IgD-negative memory B cell (primary cell): ENCODE results near the gene COPG2. TPM values are rescaled to one million over a fixed set of nuclear protein-coding genes. Genes with fewer than 3 reads are reported as not detected.

Experiments
- H3K27ac Mint-ChIP-seq, 3 donors: one replicate each; pipeline ENCODE4 v1.8.0; 2020 to 2022; ENCODE audit warnings: mild to moderate bottlenecking in 3 of 3, mixed read lengths in 3 of 3, moderate library complexity in 1 of 3
- H3K27me3 Mint-ChIP-seq: one replicate; pipeline ENCODE4 v1.8.0; 2021; ENCODE audit warnings: mixed read lengths
- H3K36me3 Mint-ChIP-seq: one replicate; pipeline ENCODE4 v1.8.0; 2020; ENCODE audit warnings: mild to moderate bottlenecking, mixed read lengths
- H3K4me1 Mint-ChIP-seq, 3 donors: one replicate each; pipeline ENCODE4 v1.8.0; 2020 to 2022; ENCODE audit warnings: mixed read lengths in 3 of 3, mild to moderate bottlenecking in 1 of 3
- H3K4me3 Mint-ChIP-seq, 4 donors: one replicate each; pipeline ENCODE4 v1.8.0; 2020 to 2022; ENCODE audit warnings: mild to moderate bottlenecking in 4 of 4, mixed read lengths in 4 of 4, moderate library complexity in 3 of 4
- H3K9me3 Mint-ChIP-seq, 3 donors: one replicate each; pipeline ENCODE4 v1.8.0; 2020 to 2021; ENCODE audit warnings: mixed read lengths in 3 of 3, mild to moderate bottlenecking in 1 of 3
- polyA plus RNA-seq: library from polyadenylated mRNA; unstranded; fragments of 300-500 nt; fragmentation: Illumina TruSeq; gene quantifications from one replicate; pipeline ENCODE4 v1.2.3, GENCODE V29; 2021

Gene COPG2
- polyA plus RNA-seq, 1 donor from 2014 or later, result 2.3 TPM

GRCh38 chr7:130488392-130489139 lies 180.0 kb downstream of the COPG2 start:
- Mint-ChIP-seq H3K9me3 (peaks cover 0 to 2% (median 0%) of the 10 kb centered on the region in 3 donors), H3K4me3 (peak overlapping the region in 1 of 4 donors; percentile 92), H3K27me3 (peaks cover 38% of the 10 kb centered on the region), H3K27ac (peak overlapping the region in 1 of 3 donors; percentile 20), H3K4me1 (peaks cover 14 to 25% (median 21%) of the 10 kb centered on the region in 3 donors), H3K36me3 (peaks cover 5% of the 10 kb centered on the region)

- Mint-ChIP-seq H3K27ac (no peak overlapping the region), H3K4me3 (peak overlapping the region; percentile 85 to 96 (median 93)), H3K9me3 (no peaks in the 10 kb centered on the region), H3K27me3 (peaks cover 31% of the 10 kb centered on the region), H3K4me1 (peaks cover 14 to 18% (median 17%) of the 10 kb centered on the region in 3 donors), H3K36me3 (peaks cover 5% of the 10 kb centered on the region)
Measured at GRCh38 chr7:130486954-130487436, 181.6 kb downstream of the COPG2 start.

GRCh38 chr7:130486114-130486953 lies 182.2 kb downstream of the COPG2 start:
- Mint-ChIP-seq H3K36me3 (peaks cover 5% of the 10 kb centered on the region), H3K27ac (no peak overlapping the region), H3K9me3 (no peaks in the 10 kb centered on the region), H3K4me1 (peaks cover 14 to 18% (median 17%) of the 10 kb centered on the region in 3 donors), H3K27me3 (peaks cover 30% of the 10 kb centered on the region), H3K4me3 (peak overlapping the region; percentile 85 to 96 (median 93))

GRCh38 chr7:130485734-130486113 lies 182.8 kb downstream of the COPG2 start:
- Mint-ChIP-seq H3K4me1 (peaks cover 14% of the 10 kb centered on the region in 3 donors), H3K27ac (peak overlapping the region in 1 of 3 donors; percentile 11), H3K4me3 (peak overlapping the region; percentile 85 to 96 (median 93)), H3K36me3 (peaks cover 5% of the 10 kb centered on the region), H3K27me3 (peaks cover 25% of the 10 kb centered on the region), H3K9me3 (no peaks in the 10 kb centered on the region)

- Mint-ChIP-seq H3K36me3 (peaks cover 3% of the 10 kb centered on the region), H3K27me3 (peaks cover 18% of the 10 kb centered on the region), H3K4me3 (no peak overlapping the region), H3K4me1 (peaks cover 7 to 14% (median 14%) of the 10 kb centered on the region in 3 donors), H3K9me3 (peaks cover 1 to 6% (median 5%) of the 10 kb centered on the region in 3 donors), H3K27ac (no peak overlapping the region)
Measured at GRCh38 chr7:130483031-130483430, 185.5 kb downstream of the COPG2 start.

- Mint-ChIP-seq H3K27me3 (peaks cover 15% of the 10 kb centered on the region), H3K4me3 (no peak overlapping the region), H3K36me3 (peaks cover 3% of the 10 kb centered on the region), H3K27ac (no peak overlapping the region), H3K9me3 (peaks cover 2 to 7% (median 7%) of the 10 kb centered on the region in 3 donors), H3K4me1 (peaks cover 7 to 12% (median 10%) of the 10 kb centered on the region in 3 donors)
Measured at GRCh38 chr7:130481898-130482297, 186.7 kb downstream of the COPG2 start.

GRCh38 chr7:130479716-130480400 lies 188.7 kb downstream of the COPG2 start:
- Mint-ChIP-seq H3K4me3 (no peak overlapping the region), H3K9me3 (peaks cover 2 to 7% (median 7%) of the 10 kb centered on the region in 3 donors), H3K4me1 (peaks cover 0 to 8% (median 0%) of the 10 kb centered on the region in 3 donors), H3K27me3 (peaks cover 10% of the 10 kb centered on the region), H3K27ac (no peak overlapping the region), H3K36me3 (no peaks in the 10 kb centered on the region)

- H3K9me3 Mint-ChIP-seq, result peaks cover 2 to 7% (median 7%) of the 10 kb centered on the region in 3 donors
- peaks cover 7% of the 10 kb centered on the region for H3K27me3 Mint-ChIP-seq
- no peak overlapping the region for H3K4me3 Mint-ChIP-seq
- peaks cover 0 to 7% (median 5%) of the 10 kb centered on the region in 3 donors for H3K4me1 Mint-ChIP-seq
- no peaks in the 10 kb centered on the region for H3K36me3 Mint-ChIP-seq
- no peak overlapping the region for H3K27ac Mint-ChIP-seq
Measured at GRCh38 chr7:130478991-130479390, 189.6 kb downstream of the COPG2 start.

- Mint-ChIP-seq H3K4me1 (peaks cover 8 to 20% (median 13%) of the 10 kb centered on the region in 3 donors), H3K36me3 (no peaks in the 10 kb centered on the region), H3K27me3 (peaks cover 3% of the 10 kb centered on the region), H3K27ac (peak overlapping the region in 1 of 3 donors; percentile 1), H3K9me3 (peaks cover 2 to 7% (median 7%) of the 10 kb centered on the region in 3 donors), H3K4me3 (peak overlapping the region in 2 of 4 donors; percentile 49 to 67)
Measured at GRCh38 chr7:130476297-130477150, 192.0 kb downstream of the COPG2 start.

- no peak overlapping the region for H3K27ac Mint-ChIP-seq
- H3K4me1 Mint-ChIP-seq, result peaks cover 8 to 22% (median 13%) of the 10 kb centered on the region in 3 donors
- no peak overlapping the region for H3K4me3 Mint-ChIP-seq
- peaks cover 3% of the 10 kb centered on the region for H3K27me3 Mint-ChIP-seq
- peaks cover 2 to 7% (median 7%) of the 10 kb centered on the region in 3 donors for H3K9me3 Mint-ChIP-seq
- H3K36me3 Mint-ChIP-seq, result no peaks in the 10 kb centered on the region
Measured at GRCh38 chr7:130475776-130476175, 192.8 kb downstream of the COPG2 start.

- peaks cover 2 to 7% (median 4%) of the 10 kb centered on the region in 3 donors for H3K9me3 Mint-ChIP-seq
- H3K4me3 Mint-ChIP-seq, result no peak overlapping the region
- H3K27ac Mint-ChIP-seq, result no peak overlapping the region
- peaks cover 1% of the 10 kb centered on the region for H3K36me3 Mint-ChIP-seq
- H3K27me3 Mint-ChIP-seq, result peaks cover 5% of the 10 kb centered on the region
- H3K4me1 Mint-ChIP-seq, result peaks cover 8 to 22% (median 13%) of the 10 kb centered on the region in 3 donors
Measured at GRCh38 chr7:130473876-130474275, 194.7 kb downstream of the COPG2 start.

- Mint-ChIP-seq H3K27me3 (peaks cover 7% of the 10 kb centered on the region), H3K4me1 (peaks cover 8 to 22% (median 13%) of the 10 kb centered on the region in 3 donors), H3K9me3 (peaks cover 2 to 4% (median 2%) of the 10 kb centered on the region in 3 donors), H3K27ac (no peak overlapping the region), H3K4me3 (peak overlapping the region in 1 of 4 donors; percentile 14), H3K36me3 (peaks cover 1% of the 10 kb centered on the region)
Measured at GRCh38 chr7:130473289-130473688, 195.3 kb downstream of the COPG2 start.

GRCh38 chr7:130471974-130472373 lies 196.6 kb downstream of the COPG2 start:
- Mint-ChIP-seq H3K9me3 (no peaks in the 10 kb centered on the region), H3K27ac (no peak overlapping the region), H3K36me3 (peaks cover 1% of the 10 kb centered on the region), H3K4me1 (peaks cover 8 to 22% (median 13%) of the 10 kb centered on the region in 3 donors), H3K4me3 (no peak overlapping the region), H3K27me3 (peaks cover 7% of the 10 kb centered on the region)
